Activated CD8-positive, alpha-beta memory T cell treated with anti-CD3 and anti-CD28 coated beads, Interleukin-2, amount 50 U/mL, for 48 hours (primary cell): ENCODE data around the gene CRYM.
"Not testable (repeated sequence)": the region's sequence is repeated elsewhere in the genome, so short reads cannot be mapped to it uniquely, and the experiment has no call there.

Experiments used
- DNase-seq: peaks from one replicate; pipeline ENCODE4 v3.0.0-alpha.2; 2020

CRYM gene

GRCh38 chr16:21277045-21277926 is 804 bp downstream of the CRYM start:
- no peak for DNase-seq

- DNase-seq: no peak
These were observed 2.0 kb downstream of the CRYM start for GRCh38 chr16:21276090-21276489.

GRCh38 chr16:21275529-21275928 is 2.6 kb downstream of the CRYM start:
- DNase-seq: no peak

- DNase-seq: no peak
These were observed 3.8 kb downstream of the CRYM start for GRCh38 chr16:21274172-21274726.

GRCh38 chr16:21272763-21273162 is 5.3 kb downstream of the CRYM start:
- DNase-seq: not testable (repeated sequence)

- DNase-seq: no peak
These were observed 5.8 kb downstream of the CRYM start for GRCh38 chr16:21272253-21272652.

- no peak for DNase-seq
These were observed 9.9 kb downstream of the CRYM start for GRCh38 chr16:21268236-21268635.

- DNase-seq: no peak
These were observed 10.8 kb downstream of the CRYM start for GRCh38 chr16:21267298-21267697.

- DNase-seq: no peak
These were observed 12.8 kb downstream of the CRYM start for GRCh38 chr16:21265104-21265837.

- DNase-seq: no peak
These were observed 13.5 kb downstream of the CRYM start for GRCh38 chr16:21264571-21265036.

- DNase-seq: no peak
These were observed 14.2 kb downstream of the CRYM start for GRCh38 chr16:21263640-21264570.

GRCh38 chr16:21262779-21263639 is 15.1 kb downstream of the CRYM start:
- no peak for DNase-seq

GRCh38 chr16:21260870-21261791 is 17.0 kb downstream of the CRYM start:
- no peak for DNase-seq

GRCh38 chr16:21257284-21257683 is 20.8 kb downstream of the CRYM start:
- no peak for DNase-seq

- no peak for DNase-seq
These were observed 21.5 kb downstream of the CRYM start for GRCh38 chr16:21256636-21257035.

GRCh38 chr16:21253470-21253869 is 24.6 kb downstream of the CRYM start:
- DNase-seq: no peak

- no peak for DNase-seq
These were observed 27.8 kb downstream of the CRYM start for GRCh38 chr16:21250072-21250923.

GRCh38 chr16:21248179-21248578 is 29.9 kb downstream of the CRYM start:
- DNase-seq: not testable (repeated sequence)

GRCh38 chr16:21244518-21245215 is 33.4 kb downstream of the CRYM start:
- DNase-seq: no peak
